Neuronal stem cell (in vitro differentiated cells): ENCODE data around the gene PHF14.
A peak's percentile ranks its signal among the peaks of the same experiment; 100 is the strongest.

Experiments used
- DNase-seq: peaks from one replicate; pipeline ENCODE4 v3.0.0-alpha.2; 2013; ENCODE audit warnings: low spot score
- H2AFZ ChIP-seq: one replicate; pipeline ENCODE4 v1.6.1; 2013; ENCODE audit warnings: mild to moderate bottlenecking, low read length, inconsistent platforms
- H2AK5ac ChIP-seq: 2 replicates; pipeline ENCODE4 v1.6.1; 2013; ENCODE audit warnings: low read depth, mild to moderate bottlenecking, inconsistent platforms, low read length, moderate library complexity, mixed read lengths
- H2BK120ac ChIP-seq: 2 replicates; pipeline ENCODE4 v1.6.1; 2013; ENCODE audit warnings: low read depth, mild to moderate bottlenecking, inconsistent platforms, low read length, moderate library complexity, mixed read lengths
- H2BK12ac ChIP-seq: one replicate; pipeline ENCODE4 v1.6.1; 2013; ENCODE audit warnings: low read length, inconsistent platforms
- H2BK15ac ChIP-seq: 2 replicates; pipeline ENCODE4 v1.6.1; 2013; ENCODE audit warnings: mild to moderate bottlenecking, low read length, inconsistent platforms, mixed read lengths
- H2BK5ac ChIP-seq: one replicate; pipeline ENCODE4 v1.6.1; 2013; ENCODE audit warnings: inconsistent platforms, mild to moderate bottlenecking, low read length, moderate library complexity
- H3K14ac ChIP-seq: one replicate; pipeline ENCODE4 v1.6.1; 2013; ENCODE audit warnings: low read length, inconsistent platforms
- H3K18ac ChIP-seq: 2 replicates; pipeline ENCODE4 v1.6.1; 2013; ENCODE audit warnings: low read length, inconsistent platforms
- H3K23ac ChIP-seq: 2 replicates; pipeline ENCODE4 v1.6.1; 2013; ENCODE audit warnings: low read depth, mild to moderate bottlenecking, mixed read lengths, low read length, inconsistent platforms; ENCODE audit not compliant: poor library complexity
- H3K27ac ChIP-seq: replicated peaks from 3 replicates; pipeline ENCODE4 v1.5.1; 2013; ENCODE audit warnings: low read length, inconsistent platforms
- H3K27me3 ChIP-seq, 3 experiments: 2 replicates each; pipeline ENCODE4 v1.6.1; 2013; ENCODE audit warnings: low read length in 3 of 3, mild to moderate bottlenecking in 2 of 3, inconsistent platforms in 1 of 3, low read depth in 1 of 3, mixed read lengths in 1 of 3, moderate library complexity in 1 of 3; ENCODE audit not compliant: control insufficient read depth in 3 of 3, insufficient read depth in 3 of 3
- H3K36me3 ChIP-seq, 2 donors: replicated peaks in 1 of 2; 2 replicates each; pipeline ENCODE4 v1.6.1; 2013; ENCODE audit warnings: low read length in 2 of 2; ENCODE audit not compliant: control insufficient read depth in 2 of 2, insufficient read depth in 2 of 2
- H3K4ac ChIP-seq: 2 replicates; pipeline ENCODE4 v1.6.1; 2013; ENCODE audit warnings: inconsistent platforms, mild to moderate bottlenecking, low read length, moderate library complexity
- H3K4me1 ChIP-seq, 2 donors: 1 replicate in 1 of 2; 2 replicates in 1 of 2; pipeline ENCODE4 v1.6.1; 2013; ENCODE audit warnings: low read length in 2 of 2, low read depth in 1 of 2; ENCODE audit not compliant: control insufficient read depth in 2 of 2, insufficient read depth in 1 of 2
- H3K4me2 ChIP-seq: one replicate; pipeline ENCODE4 v1.6.1; 2013; ENCODE audit warnings: mild to moderate bottlenecking, low read length, inconsistent platforms; ENCODE audit not compliant: insufficient read depth, poor library complexity, severe bottlenecking
- H3K4me3 ChIP-seq, 2 donors: 2 replicates each; pipeline ENCODE4 v1.5.1; 2013; ENCODE audit warnings: low read length in 2 of 2, mild to moderate bottlenecking in 2 of 2, inconsistent platforms in 1 of 2, moderate library complexity in 1 of 2
- H3K79me1 ChIP-seq: one replicate; pipeline ENCODE4 v1.6.1; 2013; ENCODE audit warnings: low read depth, mild to moderate bottlenecking, inconsistent platforms, low read length, moderate library complexity
- H3K9ac ChIP-seq: one replicate; pipeline ENCODE4 v1.6.1; 2013; ENCODE audit warnings: mild to moderate bottlenecking, low read depth, low read length, inconsistent platforms; ENCODE audit not compliant: poor library complexity
- H3K9me3 ChIP-seq, 2 donors: replicated peaks in 1 of 2; 2 replicates each; pipeline versions ENCODE3 to v1.6.1; 2013; ENCODE audit warnings: low read length in 2 of 2, mild to moderate bottlenecking in 2 of 2, inconsistent platforms in 1 of 2, low read depth in 1 of 2, mixed read lengths in 1 of 2, moderate library complexity in 1 of 2; ENCODE audit not compliant: control insufficient read depth in 2 of 2, insufficient read depth in 1 of 2
- H4K8ac ChIP-seq: one replicate; pipeline ENCODE4 v1.6.1; 2013; ENCODE audit warnings: low read depth, mild to moderate bottlenecking, inconsistent platforms, low read length, moderate library complexity
- H4K91ac ChIP-seq: one replicate; pipeline ENCODE4 v1.6.1; 2013; ENCODE audit warnings: low read length, low read depth, mild to moderate bottlenecking, inconsistent platforms; ENCODE audit not compliant: poor library complexity
- WGBS, 2 donors: extraction: QIAGEN DNeasy Blood & Tissue Kit; methylation state at CpG; one replicate each; pipeline ENCODE4 v1.1.7; 2013; ENCODE audit warnings: missing lambda C conversion rate in 2 of 2, mixed read lengths in 1 of 2; ENCODE audit not compliant: insufficient read length in 2 of 2, insufficient replicate concordance in 1 of 2; ENCODE audit errors: extremely low coverage in 2 of 2; 5-methylcytosine and 5-hydroxymethylcytosine counted together

The PHF14 gene

GRCh38 chr7:11193888-11194287 is 220.2 kb downstream of the PHF14 start:
- H3K36me3 ChIP-seq, result no peaks in the 10 kb centered on the region
- H3K4me2 ChIP-seq, result no peak overlapping the region
- WGBS, 2 donors, result no CpG with 5 or more reads among the region's 2 CpGs
- H3K4me1 ChIP-seq, result peaks cover 4 to 11% of the 10 kb centered on the region in 2 donors
- H2BK12ac ChIP-seq, result no peak overlapping the region
- H3K18ac ChIP-seq, result no peak overlapping the region
- H3K79me1 ChIP-seq, result no peaks in the 10 kb centered on the region
- H2AK5ac ChIP-seq, result no peak overlapping the region
- H4K91ac ChIP-seq, result no peak overlapping the region
- H2BK15ac ChIP-seq, result no peak overlapping the region
- H4K8ac ChIP-seq, result no peak overlapping the region
- no peak overlapping the region for H2BK120ac ChIP-seq
- no peak overlapping the region for H3K14ac ChIP-seq
- H2AFZ ChIP-seq, result peak overlapping the region; percentile 65
- no peak for DNase-seq
- no peak overlapping the region for H3K4me3 ChIP-seq
- no peak overlapping the region for H3K4ac ChIP-seq
- H3K9ac ChIP-seq, result no peak overlapping the region
- no peaks in the 10 kb centered on the region for H3K27me3 ChIP-seq
- H3K27ac ChIP-seq, result no peak overlapping the region
- H2BK5ac ChIP-seq, result no peak overlapping the region
- H3K23ac ChIP-seq, result no peak overlapping the region
- no peaks in the 10 kb centered on the region for H3K9me3 ChIP-seq

GRCh38 chr7:11194492-11194891 is 220.8 kb downstream of the PHF14 start:
- no peak overlapping the region for H4K91ac ChIP-seq
- no peaks in the 10 kb centered on the region for H3K9me3 ChIP-seq
- no peak overlapping the region for H2BK120ac ChIP-seq
- H3K4me3 ChIP-seq, result no peak overlapping the region
- no peak for DNase-seq
- no peaks in the 10 kb centered on the region for H3K36me3 ChIP-seq
- no peak overlapping the region for H2BK5ac ChIP-seq
- H3K27ac ChIP-seq, result no peak overlapping the region
- no peak overlapping the region for H2BK15ac ChIP-seq
- H3K18ac ChIP-seq, result no peak overlapping the region
- H2AFZ ChIP-seq, result no peak overlapping the region
- H3K4ac ChIP-seq, result no peak overlapping the region
- H3K79me1 ChIP-seq, result no peaks in the 10 kb centered on the region
- WGBS, 2 donors, result no CpG with 5 or more reads among the region's 3 CpGs
- H3K9ac ChIP-seq, result no peak overlapping the region
- no peaks in the 10 kb centered on the region for H3K27me3 ChIP-seq
- H3K14ac ChIP-seq, result no peak overlapping the region
- no peak overlapping the region for H2AK5ac ChIP-seq
- no peak overlapping the region for H3K23ac ChIP-seq
- H2BK12ac ChIP-seq, result no peak overlapping the region
- H3K4me2 ChIP-seq, result no peak overlapping the region
- no peak overlapping the region for H4K8ac ChIP-seq
- H3K4me1 ChIP-seq, result peaks cover 4 to 11% of the 10 kb centered on the region in 2 donors

- H2BK5ac ChIP-seq, result no peak overlapping the region
- no peak overlapping the region for H2BK15ac ChIP-seq
- no peak for DNase-seq
- no peak overlapping the region for H2AFZ ChIP-seq
- no peak overlapping the region for H3K4me3 ChIP-seq
- no peak overlapping the region for H2BK12ac ChIP-seq
- no CpG with 5 or more reads among the region's 3 CpGs for WGBS, 2 donors
- H3K18ac ChIP-seq, result no peak overlapping the region
- no peaks in the 10 kb centered on the region for H3K36me3 ChIP-seq
- H3K14ac ChIP-seq, result no peak overlapping the region
- no peak overlapping the region for H3K4ac ChIP-seq
- peaks cover 4 to 11% of the 10 kb centered on the region in 2 donors for H3K4me1 ChIP-seq
- H3K9me3 ChIP-seq, result no peaks in the 10 kb centered on the region
- H3K27ac ChIP-seq, result no peak overlapping the region
- H3K4me2 ChIP-seq, result no peak overlapping the region
- no peaks in the 10 kb centered on the region for H3K79me1 ChIP-seq
- H3K9ac ChIP-seq, result no peak overlapping the region
- no peak overlapping the region for H2BK120ac ChIP-seq
- no peak overlapping the region for H3K23ac ChIP-seq
- no peak overlapping the region for H4K8ac ChIP-seq
- H2AK5ac ChIP-seq, result no peak overlapping the region
- H4K91ac ChIP-seq, result no peak overlapping the region
- H3K27me3 ChIP-seq, result no peaks in the 10 kb centered on the region
These were observed 221.8 kb downstream of the PHF14 start for GRCh38 chr7:11195502-11195901.

- Histone ChIP-seq H2AK5ac (no peak overlapping the region), H2BK12ac (no peak overlapping the region)
- no CpG with 5 or more reads among the region's 3 CpGs for WGBS, 2 donors
These were observed 222.5 kb downstream of the PHF14 start for GRCh38 chr7:11196143-11196542.

More at GRCh38 chr7:11196143-11196542, 222.5 kb downstream of the PHF14 start:
- Histone ChIP-seq H2BK15ac (no peak overlapping the region), H3K79me1 (no peaks in the 10 kb centered on the region), H3K36me3 (no peaks in the 10 kb centered on the region), H4K91ac (no peak overlapping the region), H3K27me3 (no peaks in the 10 kb centered on the region), H2BK5ac (no peak overlapping the region), H3K18ac (no peak overlapping the region), H3K4ac (no peak overlapping the region), H2BK120ac (no peak overlapping the region), H2AFZ (no peak overlapping the region), H3K9ac (no peak overlapping the region), H3K9me3 (no peaks in the 10 kb centered on the region), H3K14ac (no peak overlapping the region), H3K23ac (no peak overlapping the region), H3K4me3 (no peak overlapping the region), H3K4me1 (peaks cover 4 to 11% of the 10 kb centered on the region in 2 donors), H3K27ac (no peak overlapping the region), H4K8ac (no peak overlapping the region), H3K4me2 (no peak overlapping the region)
- DNase-seq, result no peak
